ENCODE data around the gene PAAF1.

PAAF1 gene

DNA sequence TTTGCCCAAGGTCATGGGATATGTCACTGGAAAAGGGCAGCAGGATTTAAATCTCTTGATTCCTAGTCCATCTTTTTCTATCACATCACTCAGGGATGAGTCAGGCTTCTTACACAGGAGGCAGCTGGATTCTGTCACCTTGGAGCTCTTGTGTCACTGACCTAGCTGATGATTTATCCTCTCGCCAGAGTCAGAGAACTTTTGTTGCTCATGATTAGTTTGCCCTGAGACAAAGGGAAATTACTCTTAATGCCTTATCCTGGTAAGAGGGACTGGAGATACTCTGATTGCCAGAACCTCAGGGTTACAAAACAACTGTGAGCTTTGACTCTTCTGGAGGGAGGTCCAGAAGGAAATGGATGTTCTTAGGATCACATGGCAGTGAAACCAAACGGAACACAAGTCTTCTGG lies 10.2 kb upstream of the PAAF1 start:
- H3K4me3 ChIP-seq (ENCODE audit: control insufficient read depth, low read depth, low read length), result no peak overlapping the region
- peak; percentile 98 for DNase-seq (ENCODE audit: low read depth)
- TF ChIP-seq, protein P1, sequence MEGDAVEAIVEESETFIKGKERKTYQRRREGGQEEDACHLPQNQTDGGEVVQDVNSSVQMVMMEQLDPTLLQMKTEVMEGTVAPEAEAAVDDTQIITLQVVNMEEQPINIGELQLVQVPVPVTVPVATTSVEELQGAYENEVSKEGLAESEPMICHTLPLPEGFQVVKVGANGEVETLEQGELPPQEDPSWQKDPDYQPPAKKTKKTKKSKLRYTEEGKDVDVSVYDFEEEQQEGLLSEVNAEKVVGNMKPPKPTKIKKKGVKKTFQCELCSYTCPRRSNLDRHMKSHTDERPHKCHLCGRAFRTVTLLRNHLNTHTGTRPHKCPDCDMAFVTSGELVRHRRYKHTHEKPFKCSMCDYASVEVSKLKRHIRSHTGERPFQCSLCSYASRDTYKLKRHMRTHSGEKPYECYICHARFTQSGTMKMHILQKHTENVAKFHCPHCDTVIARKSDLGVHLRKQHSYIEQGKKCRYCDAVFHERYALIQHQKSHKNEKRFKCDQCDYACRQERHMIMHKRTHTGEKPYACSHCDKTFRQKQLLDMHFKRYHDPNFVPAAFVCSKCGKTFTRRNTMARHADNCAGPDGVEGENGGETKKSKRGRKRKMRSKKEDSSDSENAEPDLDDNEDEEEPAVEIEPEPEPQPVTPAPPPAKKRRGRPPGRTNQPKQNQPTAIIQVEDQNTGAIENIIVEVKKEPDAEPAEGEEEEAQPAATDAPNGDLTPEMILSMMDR (conservative IDR thresholded peaks at IDR 0.05; ENCODE audit: control insufficient read depth, insufficient read depth, low read depth, low read length), result no peak

GRCh38 chr11:73869332-73869949 lies 7.4 kb upstream of the PAAF1 start:
- DNase-seq (ENCODE audit: low read depth), result peak; percentile 45
- TF ChIP-seq, protein P1 (conservative IDR thresholded peaks at IDR 0.05; ENCODE audit: control insufficient read depth, insufficient read depth, low read depth, low read length), result no peak
- H3K4me3 ChIP-seq (ENCODE audit: control insufficient read depth, low read depth, low read length), result no peak overlapping the region

- TF ChIP-seq, protein P1 (conservative IDR thresholded peaks at IDR 0.05; ENCODE audit: control insufficient read depth, insufficient read depth, low read depth, low read length), result no peak
- DNase-seq (ENCODE audit: low read depth), result no peak
- no peak overlapping the region for H3K4me3 ChIP-seq (ENCODE audit: control insufficient read depth, low read depth, low read length)
Measured at GRCh38 chr11:73870261-73870660, 6.5 kb upstream of the PAAF1 start.

GRCh38 chr11:73872749-73873357 lies 3.9 kb upstream of the PAAF1 start:
- TF ChIP-seq, protein P1 (conservative IDR thresholded peaks at IDR 0.05; ENCODE audit: control insufficient read depth, insufficient read depth, low read depth, low read length), result no peak
- H3K4me3 ChIP-seq (ENCODE audit: control insufficient read depth, low read depth, low read length), result no peak overlapping the region
- no peak for DNase-seq (ENCODE audit: low read depth)

GRCh38 chr11:73875380-73875779 lies 1.4 kb upstream of the PAAF1 start:
- peak overlapping the region; percentile 97 for H3K4me3 ChIP-seq (ENCODE audit: control insufficient read depth, low read depth, low read length)
- DNase-seq (ENCODE audit: low read depth), result no peak
- TF ChIP-seq, protein P1 (conservative IDR thresholded peaks at IDR 0.05; ENCODE audit: control insufficient read depth, insufficient read depth, low read depth, low read length), result no peak

DNA sequence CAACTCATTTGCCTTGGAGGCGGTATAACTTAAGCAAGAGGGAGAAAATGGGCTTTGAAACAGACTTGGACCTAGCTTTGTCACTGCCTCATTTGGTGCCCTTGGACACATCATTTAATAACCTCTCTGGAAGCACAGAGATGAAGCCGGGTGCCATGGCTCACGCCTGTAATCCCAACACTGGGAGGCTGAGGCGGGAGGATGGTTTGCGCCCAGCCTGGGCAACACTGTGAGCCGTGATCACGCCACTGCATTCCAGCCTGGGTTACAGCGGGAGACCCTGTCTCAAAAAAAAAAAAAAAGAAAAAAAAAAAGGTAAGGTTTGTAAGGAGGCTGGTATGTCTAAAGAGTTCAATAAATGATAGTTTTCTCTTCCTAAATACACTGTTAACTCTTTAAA lies 959 bp upstream of the PAAF1 start:
- H3K4me3 ChIP-seq (ENCODE audit: control insufficient read depth, low read depth, low read length), result peak overlapping the region; percentile 97
- no peak for DNase-seq (ENCODE audit: low read depth)
- TF ChIP-seq, protein P1 (conservative IDR thresholded peaks at IDR 0.05; ENCODE audit: control insufficient read depth, insufficient read depth, low read depth, low read length), result no peak

Data from fibroblast of mammary gland (primary cell).